AG04450 (cell line): ENCODE results near the gene MYH14. TPM values are rescaled to one million over a fixed set of nuclear protein-coding genes. Genes with fewer than 3 reads are reported as not detected.

Source experiments
- CTCF ChIA-PET: fragments of 300-600, 350-600 bp; formaldehyde crosslinking; extraction: SDS; loops from one replicate; lab custom pipeline; 2022; ENCODE audit warnings: antibody characterized with exemption, inconsistent platforms; lab: Charles Lee
- POLR2A ChIA-PET: fragments of 350-600 bp; formaldehyde crosslinking; extraction: SDS; loops from one replicate; lab custom pipeline; 2021; ENCODE audit warnings: antibody characterized with exemption, inconsistent platforms; lab: Yijun Ruan, JAX
- DNase-seq: peaks from one replicate; pipeline ENCODE4 v3.0.0-alpha.2; 2011; ENCODE audit warnings: low read depth, low spot score
- H3K27ac ChIP-seq: one replicate; pipeline ENCODE4 v1.5.1; 2012; ENCODE audit warnings: low read depth, low read length, control low read depth
- H3K27me3 ChIP-seq: one replicate; pipeline ENCODE4 v1.6.0; 2012; ENCODE audit warnings: low read length; ENCODE audit not compliant: control insufficient read depth, insufficient read depth
- H3K4me3 ChIP-seq: 2 replicates; pipeline ENCODE4 v1.5.1; 2011; ENCODE audit warnings: mild to moderate bottlenecking, low read depth, low read length, control low read depth
- H3K9me3 ChIP-seq: 2 replicates; pipeline ENCODE4 v1.5.1; 2012; ENCODE audit warnings: low read length; ENCODE audit not compliant: control insufficient read depth, insufficient read depth
- polyA plus RNA-seq: library from polyadenylated mRNA; depleted of rRNA; stranded (reverse); fragments of >200 nt; gene quantifications from 2 replicates; pipeline ENCODE4 v1.2.3, GENCODE V29; 2011
- TF ChIP-seq, protein P1 (sequence below): IDR thresholded peaks from 2 replicates; pipeline ENCODE4 v1.5.1; 2011; ENCODE audit warnings: low read depth, low read length, control low read depth, inconsistent platforms

The MYH14 gene
- polyA plus RNA-seq, 1 experiment = not detected

DNA sequence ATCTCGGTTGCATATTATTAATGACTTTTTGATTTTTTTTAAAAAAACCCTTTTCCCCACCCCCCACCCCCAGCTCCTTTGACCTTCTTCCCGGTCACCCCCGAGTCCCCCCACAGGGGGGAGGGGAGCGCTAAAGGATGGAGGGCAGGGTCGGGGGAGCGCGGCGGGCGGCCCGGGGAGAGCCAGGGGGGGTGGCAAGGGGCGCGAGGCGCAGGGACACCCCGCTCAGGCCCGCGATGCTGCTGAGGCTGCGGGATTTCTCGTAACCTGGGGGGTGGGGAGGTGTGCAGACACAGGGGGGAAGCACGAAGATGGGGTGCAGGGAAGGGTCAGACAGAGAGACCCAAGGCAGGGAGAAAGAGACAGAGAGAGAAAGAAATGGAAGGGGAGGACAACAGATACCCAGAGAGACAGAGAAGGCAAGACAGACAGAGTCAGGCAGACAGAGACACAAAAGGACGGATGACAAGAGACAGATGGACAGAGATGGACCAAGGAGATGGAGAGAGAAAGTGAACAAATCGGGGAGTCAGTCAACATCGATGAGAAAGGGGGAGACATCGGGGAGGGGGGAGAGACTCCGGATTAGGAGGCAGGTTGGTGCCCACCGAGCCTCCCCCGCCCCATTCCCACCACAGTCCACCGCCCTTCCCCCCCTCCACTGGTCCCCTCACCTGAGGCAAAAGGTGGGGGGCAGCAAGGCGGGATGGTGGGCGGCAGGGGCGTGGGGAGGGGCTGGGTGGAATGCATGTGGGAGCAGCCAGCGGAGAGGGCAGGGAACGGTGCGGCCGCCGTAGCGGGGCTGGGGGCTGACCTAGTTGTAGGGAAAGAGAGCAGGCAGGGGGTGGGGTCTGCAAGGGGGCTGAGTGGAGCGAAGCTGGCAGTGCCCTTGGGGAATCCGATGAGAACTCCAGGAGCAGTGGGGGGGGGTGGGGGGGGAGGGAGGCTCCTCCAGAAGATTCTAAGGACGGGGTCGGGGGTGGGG, 111.6 kb downstream of the MYH14 start:
- POLR2A ChIA-PET = no interaction called here
- H3K27me3 ChIP-seq = peaks cover 39% of the 10 kb centered on the region

DNA sequence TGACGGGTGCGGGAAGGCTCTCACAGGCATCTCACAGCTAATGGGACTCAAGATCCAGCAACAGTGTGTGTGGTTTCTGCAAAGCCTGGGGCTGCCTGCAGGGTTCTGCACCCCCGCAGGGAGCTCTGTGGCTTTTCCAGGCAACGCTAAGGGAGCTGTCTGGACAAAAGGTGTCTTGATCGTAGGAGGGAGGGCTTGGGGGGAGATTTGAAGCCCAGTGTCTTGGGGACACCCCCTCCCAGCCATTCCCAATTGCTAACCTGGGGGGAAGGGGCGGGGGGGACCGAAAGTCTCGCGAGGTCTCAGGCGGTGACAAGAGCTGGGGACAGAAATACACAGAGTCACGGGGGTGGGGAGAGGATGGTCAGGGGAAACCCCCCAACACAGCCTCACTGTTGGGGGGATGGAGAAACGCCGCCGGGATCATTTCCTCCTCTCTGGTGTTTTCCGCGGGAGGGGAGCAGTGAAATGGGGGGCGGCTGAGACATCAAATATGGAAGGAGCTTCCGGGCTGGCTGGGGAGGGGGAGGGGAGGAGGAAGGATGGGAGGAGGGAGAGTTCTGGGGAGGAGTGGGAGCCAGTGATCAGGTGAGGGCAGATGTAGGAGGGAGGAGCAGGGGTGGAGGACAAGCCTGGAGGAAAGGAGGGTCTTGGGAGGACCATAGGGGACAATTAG, 112.5 kb downstream of the MYH14 start:
- no peak overlapping the region for H3K4me3 ChIP-seq
- DNase-seq = no peak
- CTCF ChIA-PET = no interaction called here
- H3K9me3 ChIP-seq = no peaks in the 10 kb centered on the region; the same call in 1 of the 2 replicates
- POLR2A ChIA-PET = no interaction called here
- TF ChIP-seq, protein P1, sequence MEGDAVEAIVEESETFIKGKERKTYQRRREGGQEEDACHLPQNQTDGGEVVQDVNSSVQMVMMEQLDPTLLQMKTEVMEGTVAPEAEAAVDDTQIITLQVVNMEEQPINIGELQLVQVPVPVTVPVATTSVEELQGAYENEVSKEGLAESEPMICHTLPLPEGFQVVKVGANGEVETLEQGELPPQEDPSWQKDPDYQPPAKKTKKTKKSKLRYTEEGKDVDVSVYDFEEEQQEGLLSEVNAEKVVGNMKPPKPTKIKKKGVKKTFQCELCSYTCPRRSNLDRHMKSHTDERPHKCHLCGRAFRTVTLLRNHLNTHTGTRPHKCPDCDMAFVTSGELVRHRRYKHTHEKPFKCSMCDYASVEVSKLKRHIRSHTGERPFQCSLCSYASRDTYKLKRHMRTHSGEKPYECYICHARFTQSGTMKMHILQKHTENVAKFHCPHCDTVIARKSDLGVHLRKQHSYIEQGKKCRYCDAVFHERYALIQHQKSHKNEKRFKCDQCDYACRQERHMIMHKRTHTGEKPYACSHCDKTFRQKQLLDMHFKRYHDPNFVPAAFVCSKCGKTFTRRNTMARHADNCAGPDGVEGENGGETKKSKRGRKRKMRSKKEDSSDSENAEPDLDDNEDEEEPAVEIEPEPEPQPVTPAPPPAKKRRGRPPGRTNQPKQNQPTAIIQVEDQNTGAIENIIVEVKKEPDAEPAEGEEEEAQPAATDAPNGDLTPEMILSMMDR = no peak
- peaks cover 39% of the 10 kb centered on the region for H3K27me3 ChIP-seq
- no peak overlapping the region for H3K27ac ChIP-seq

More for the DNA sequence above, 111.6 kb downstream of the MYH14 start:
- DNase-seq = no peak
- TF ChIP-seq, protein P1 = no peak
- H3K4me3 ChIP-seq = no peak overlapping the region
- H3K9me3 ChIP-seq = no peaks in the 10 kb centered on the region; the same call in 1 of the 2 replicates
- CTCF ChIA-PET = interaction anchor here (0.6 kb wide), 1 partner anchor 377 kb away, joined by 8 read pairs; no protein-coding TSS in a partner anchor
- no peak overlapping the region for H3K27ac ChIP-seq

DNA sequence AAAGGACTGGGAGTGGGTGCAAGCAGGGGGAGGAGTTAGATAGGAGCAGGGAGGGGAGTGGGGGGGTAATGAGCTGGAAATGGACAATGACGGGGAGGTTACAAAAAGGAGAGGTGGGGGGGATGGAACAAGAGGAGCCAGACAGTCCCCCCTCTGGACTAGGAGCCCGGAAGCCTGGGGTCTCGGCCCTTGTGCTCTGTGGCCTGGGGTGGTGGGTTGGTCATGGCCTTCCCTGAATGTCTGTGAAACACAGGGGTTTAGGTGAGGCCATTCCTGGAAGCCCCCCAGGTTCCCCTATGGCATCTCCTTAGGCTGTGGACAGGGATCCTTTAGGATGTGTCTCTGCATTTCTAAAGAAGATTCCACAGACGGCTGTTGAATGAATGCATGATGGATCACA, 113.7 kb downstream of the MYH14 start:
- Histone ChIP-seq H3K9me3 (no peaks in the 10 kb centered on the region; the same call in 1 of the 2 replicates), H3K4me3 (no peak overlapping the region), H3K27me3 (peaks cover 39% of the 10 kb centered on the region), H3K27ac (no peak overlapping the region)
- CTCF ChIA-PET = no interaction called here
- DNase-seq = no peak
- TF ChIP-seq, protein P1 = no peak
- POLR2A ChIA-PET = interaction anchor here (0.6 kb wide), 1 partner anchor 93 kb away, joined by 3 read pairs; no protein-coding TSS in a partner anchor

DNA sequence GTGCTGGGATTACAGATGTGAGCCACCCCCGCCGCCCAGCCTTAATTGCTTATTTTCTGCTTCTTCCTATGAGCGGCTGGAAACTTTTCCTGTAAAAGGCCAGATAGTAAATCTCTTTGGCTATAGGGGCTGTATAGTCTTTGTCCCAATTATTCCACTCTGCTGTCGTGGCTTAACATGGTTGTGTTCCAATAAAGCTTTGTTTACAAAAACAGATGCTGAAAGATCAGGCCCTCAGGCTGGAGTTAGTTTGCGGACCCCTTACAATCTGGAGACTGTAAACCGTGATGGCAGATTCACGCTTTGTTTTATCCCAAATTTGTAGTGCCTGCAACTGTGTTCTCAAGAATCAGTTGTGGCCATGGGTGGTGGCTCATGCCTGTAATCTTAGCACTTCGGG, 115.0 kb downstream of the MYH14 start:
- H3K9me3 ChIP-seq = no peaks in the 10 kb centered on the region; the same call in 1 of the 2 replicates
- no peak for DNase-seq
- no peak overlapping the region for H3K27ac ChIP-seq
- CTCF ChIA-PET = no interaction called here
- TF ChIP-seq, protein P1 = no peak
- H3K4me3 ChIP-seq = no peak overlapping the region
- H3K27me3 ChIP-seq = peaks cover 28% of the 10 kb centered on the region
- POLR2A ChIA-PET = no interaction called here
